Activated naive CD8-positive, alpha-beta T cell treated with anti-CD3 and anti-CD28 coated beads, Interleukin-2, amount 50 U/mL, for 24 hours (primary cell): Measurements from ENCODE around the gene ARHGAP10.

Experiments
- ATAC-seq: fragments of 150-1000 bp; cut with Tn5 transposase; one replicate; pipeline ENCODE4 v1.10.0; 2021
- DNase-seq: peaks from one replicate; pipeline ENCODE4 v3.0.0; 2021
- H3K27ac Mint-ChIP-seq: one replicate; pipeline ENCODE4 v1.8.0; 2021; ENCODE audit warnings: mild to moderate bottlenecking, mixed read lengths
- H3K27me3 Mint-ChIP-seq: one replicate; pipeline ENCODE4 v1.8.0; 2021; ENCODE audit warnings: mixed read lengths
- H3K36me3 Mint-ChIP-seq: one replicate; pipeline ENCODE4 v1.8.0; 2021; ENCODE audit warnings: low read depth, mixed read lengths
- H3K4me1 Mint-ChIP-seq: one replicate; pipeline ENCODE4 v1.8.0; 2021; ENCODE audit warnings: mixed read lengths
- H3K4me3 Mint-ChIP-seq: one replicate; pipeline ENCODE4 v1.8.0; 2021; ENCODE audit warnings: mild to moderate bottlenecking, moderate library complexity, mixed read lengths
- H3K9me3 Mint-ChIP-seq: one replicate; pipeline ENCODE4 v1.8.0; 2021; ENCODE audit warnings: mixed read lengths

Gene ARHGAP10

GRCh38 chr4:147813109-147813773 is 81.4 kb downstream of the ARHGAP10 start:
- Mint-ChIP-seq H3K9me3 (no peaks in the 10 kb centered on the region), H3K27me3 (no peaks in the 10 kb centered on the region), H3K27ac (no peak overlapping the region), H3K36me3 (no peaks in the 10 kb centered on the region), H3K4me1 (peaks cover 10% of the 10 kb centered on the region), H3K4me3 (no peak overlapping the region)
- ATAC-seq = no peak
- no peak for DNase-seq

- Mint-ChIP-seq H3K27ac (no peak overlapping the region), H3K4me3 (no peak overlapping the region), H3K9me3 (no peaks in the 10 kb centered on the region), H3K4me1 (peaks cover 10% of the 10 kb centered on the region), H3K36me3 (no peaks in the 10 kb centered on the region), H3K27me3 (no peaks in the 10 kb centered on the region)
- DNase-seq (no peak), ATAC-seq (no peak)
These were observed 82.1 kb downstream of the ARHGAP10 start for GRCh38 chr4:147813973-147814372.

DNA sequence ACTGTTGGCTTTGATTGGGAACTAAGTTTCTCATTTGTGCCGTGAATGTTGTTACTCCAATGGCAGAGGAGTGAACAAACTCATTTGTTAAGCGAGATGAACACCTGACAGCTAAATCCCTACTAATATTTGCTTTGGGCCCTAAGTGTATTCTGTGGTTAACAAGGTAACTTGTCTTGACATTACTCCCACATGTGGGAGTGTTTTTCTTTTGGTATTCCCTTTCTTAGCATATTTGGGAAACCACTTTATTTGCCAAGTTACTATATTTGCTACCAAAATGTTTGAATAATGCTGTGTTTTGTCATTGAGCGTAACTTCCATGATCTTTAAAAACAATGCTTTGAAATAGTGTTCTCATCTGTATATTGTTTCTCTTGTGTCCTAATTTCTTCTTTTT is 82.5 kb downstream of the ARHGAP10 start:
- Mint-ChIP-seq H3K27ac (no peak overlapping the region), H3K27me3 (no peaks in the 10 kb centered on the region), H3K4me3 (no peak overlapping the region), H3K9me3 (no peaks in the 10 kb centered on the region), H3K36me3 (no peaks in the 10 kb centered on the region), H3K4me1 (peaks cover 10% of the 10 kb centered on the region)
- no peak for ATAC-seq
- no peak for DNase-seq

GRCh38 chr4:147815741-147816140 is 83.9 kb downstream of the ARHGAP10 start:
- Mint-ChIP-seq H3K4me1 (peaks cover 10% of the 10 kb centered on the region), H3K27ac (no peak overlapping the region), H3K4me3 (no peak overlapping the region), H3K9me3 (no peaks in the 10 kb centered on the region), H3K27me3 (no peaks in the 10 kb centered on the region), H3K36me3 (no peaks in the 10 kb centered on the region)
- DNase-seq (no peak), ATAC-seq (no peak)

- ATAC-seq (no peak), DNase-seq (no peak)
- no peak overlapping the region for H3K27ac Mint-ChIP-seq
- H3K9me3 Mint-ChIP-seq = no peaks in the 10 kb centered on the region
- H3K4me1 Mint-ChIP-seq = peaks cover 10% of the 10 kb centered on the region
- H3K27me3 Mint-ChIP-seq = no peaks in the 10 kb centered on the region
- no peak overlapping the region for H3K4me3 Mint-ChIP-seq
- H3K36me3 Mint-ChIP-seq = no peaks in the 10 kb centered on the region
These were observed 84.7 kb downstream of the ARHGAP10 start for GRCh38 chr4:147816382-147817254.

GRCh38 chr4:147820975-147821374 is 89.1 kb downstream of the ARHGAP10 start:
- ATAC-seq = no peak
- Mint-ChIP-seq H3K4me1 (peaks cover 4% of the 10 kb centered on the region), H3K27me3 (no peaks in the 10 kb centered on the region), H3K36me3 (peaks cover 2% of the 10 kb centered on the region), H3K27ac (no peak overlapping the region), H3K4me3 (no peak overlapping the region), H3K9me3 (no peaks in the 10 kb centered on the region)
- DNase-seq = no peak

GRCh38 chr4:147821555-147821954 is 89.7 kb downstream of the ARHGAP10 start:
- H3K4me1 Mint-ChIP-seq = no peaks in the 10 kb centered on the region
- H3K36me3 Mint-ChIP-seq = peaks cover 2% of the 10 kb centered on the region
- DNase-seq (no peak), ATAC-seq (peak; percentile 54)
- H3K9me3 Mint-ChIP-seq = no peaks in the 10 kb centered on the region
- no peaks in the 10 kb centered on the region for H3K27me3 Mint-ChIP-seq
- no peak overlapping the region for H3K27ac Mint-ChIP-seq
- H3K4me3 Mint-ChIP-seq = no peak overlapping the region

DNA sequence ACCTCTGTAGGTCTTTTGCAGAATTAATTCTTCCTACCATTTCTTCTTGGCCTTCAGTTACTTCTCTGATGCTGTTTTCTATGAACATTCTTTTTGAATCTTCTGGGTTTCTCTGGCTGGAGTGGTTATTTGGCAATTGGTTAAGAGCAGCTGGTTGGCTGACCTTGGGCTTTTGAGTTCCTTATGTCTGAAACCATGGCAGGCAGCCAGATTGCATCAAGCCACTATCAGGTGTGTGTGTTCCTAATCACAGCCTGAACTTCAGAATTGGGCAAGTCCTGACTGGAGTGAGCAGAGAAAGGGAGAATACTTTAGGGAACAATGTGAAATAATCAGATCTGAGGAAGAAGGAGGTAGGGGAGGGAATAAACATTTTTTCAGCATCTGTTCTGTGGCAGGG is 90.2 kb downstream of the ARHGAP10 start:
- ATAC-seq (no peak), DNase-seq (no peak)
- Mint-ChIP-seq H3K27ac (no peak overlapping the region), H3K36me3 (peaks cover 2% of the 10 kb centered on the region), H3K9me3 (no peaks in the 10 kb centered on the region), H3K4me3 (no peak overlapping the region), H3K4me1 (no peaks in the 10 kb centered on the region), H3K27me3 (no peaks in the 10 kb centered on the region)

DNA sequence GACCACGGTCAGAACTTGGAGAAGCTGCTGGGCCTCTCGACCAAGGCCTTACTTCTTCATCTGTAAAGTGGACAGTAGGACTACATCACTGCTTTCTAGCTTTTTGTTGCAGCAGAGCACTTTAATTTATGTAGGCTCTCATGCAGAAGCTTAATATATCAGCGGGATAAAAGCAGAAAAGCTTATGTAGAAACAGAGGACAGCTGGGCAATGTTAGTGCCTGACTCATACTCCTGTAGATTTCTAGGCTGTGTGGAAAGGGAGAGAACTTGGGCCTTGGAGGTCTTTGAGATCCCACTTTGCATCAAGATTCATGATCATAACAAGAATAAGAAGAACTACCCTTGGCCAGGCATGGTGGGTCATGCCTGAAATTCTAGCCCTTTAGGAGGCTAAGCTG is 91.2 kb downstream of the ARHGAP10 start:
- DNase-seq (no peak), ATAC-seq (no peak)
- no peaks in the 10 kb centered on the region for H3K27me3 Mint-ChIP-seq
- no peak overlapping the region for H3K27ac Mint-ChIP-seq
- no peak overlapping the region for H3K4me3 Mint-ChIP-seq
- H3K4me1 Mint-ChIP-seq = no peaks in the 10 kb centered on the region
- H3K9me3 Mint-ChIP-seq = no peaks in the 10 kb centered on the region
- H3K36me3 Mint-ChIP-seq = peaks cover 2% of the 10 kb centered on the region

DNA sequence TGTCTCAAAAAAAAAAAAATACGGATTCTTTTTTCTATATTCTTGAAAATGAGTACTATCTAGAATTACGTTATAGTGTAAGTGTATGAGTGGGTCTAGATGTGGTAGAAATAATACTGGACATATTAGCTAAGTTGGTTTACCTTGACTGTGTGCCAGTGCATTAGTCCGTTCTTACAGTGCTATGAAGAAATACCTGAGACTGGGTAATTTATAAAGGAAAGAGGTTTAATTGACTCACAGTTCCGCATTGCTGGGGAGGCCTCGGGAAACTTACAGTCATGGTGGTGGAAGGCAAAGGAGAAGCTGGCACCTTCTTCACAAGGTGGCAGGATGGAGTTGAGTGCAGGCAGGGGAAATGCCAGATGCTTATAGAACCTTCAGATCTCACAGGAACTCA is 92.4 kb downstream of the ARHGAP10 start:
- no peaks in the 10 kb centered on the region for H3K4me1 Mint-ChIP-seq
- H3K27me3 Mint-ChIP-seq = no peaks in the 10 kb centered on the region
- H3K9me3 Mint-ChIP-seq = no peaks in the 10 kb centered on the region
- H3K36me3 Mint-ChIP-seq = peaks cover 2% of the 10 kb centered on the region
- ATAC-seq (no peak), DNase-seq (no peak)
- H3K4me3 Mint-ChIP-seq = no peak overlapping the region
- H3K27ac Mint-ChIP-seq = no peak overlapping the region

- Mint-ChIP-seq H3K36me3 (peaks cover 2% of the 10 kb centered on the region), H3K27ac (no peak overlapping the region), H3K9me3 (no peaks in the 10 kb centered on the region), H3K4me3 (no peak overlapping the region), H3K27me3 (no peaks in the 10 kb centered on the region), H3K4me1 (no peaks in the 10 kb centered on the region)
- ATAC-seq (no peak), DNase-seq (no peak)
These were observed 93.0 kb downstream of the ARHGAP10 start for GRCh38 chr4:147824884-147825283.

- H3K4me3 Mint-ChIP-seq = no peak overlapping the region
- no peaks in the 10 kb centered on the region for H3K4me1 Mint-ChIP-seq
- no peak overlapping the region for H3K27ac Mint-ChIP-seq
- DNase-seq (no peak), ATAC-seq (no peak)
- H3K36me3 Mint-ChIP-seq = peaks cover 2% of the 10 kb centered on the region
- no peaks in the 10 kb centered on the region for H3K27me3 Mint-ChIP-seq
- H3K9me3 Mint-ChIP-seq = no peaks in the 10 kb centered on the region
These were observed 93.8 kb downstream of the ARHGAP10 start for GRCh38 chr4:147825451-147826287.

- H3K27me3 Mint-ChIP-seq = no peaks in the 10 kb centered on the region
- peaks cover 2% of the 10 kb centered on the region for H3K36me3 Mint-ChIP-seq
- H3K4me3 Mint-ChIP-seq = no peak overlapping the region
- no peaks in the 10 kb centered on the region for H3K4me1 Mint-ChIP-seq
- no peak for DNase-seq
- no peak overlapping the region for H3K27ac Mint-ChIP-seq
- no peaks in the 10 kb centered on the region for H3K9me3 Mint-ChIP-seq
- no peak for ATAC-seq
These were observed 94.4 kb downstream of the ARHGAP10 start for GRCh38 chr4:147826288-147826646.

- Mint-ChIP-seq H3K4me3 (no peak overlapping the region), H3K27ac (no peak overlapping the region), H3K4me1 (peaks cover 12% of the 10 kb centered on the region), H3K27me3 (no peaks in the 10 kb centered on the region), H3K9me3 (no peaks in the 10 kb centered on the region), H3K36me3 (peaks cover 2% of the 10 kb centered on the region)
- DNase-seq (no peak), ATAC-seq (no peak)
These were observed 96.5 kb downstream of the ARHGAP10 start for GRCh38 chr4:147828331-147828905.
